Measurements from ENCODE around the gene LITAF.

The LITAF gene

DNA sequence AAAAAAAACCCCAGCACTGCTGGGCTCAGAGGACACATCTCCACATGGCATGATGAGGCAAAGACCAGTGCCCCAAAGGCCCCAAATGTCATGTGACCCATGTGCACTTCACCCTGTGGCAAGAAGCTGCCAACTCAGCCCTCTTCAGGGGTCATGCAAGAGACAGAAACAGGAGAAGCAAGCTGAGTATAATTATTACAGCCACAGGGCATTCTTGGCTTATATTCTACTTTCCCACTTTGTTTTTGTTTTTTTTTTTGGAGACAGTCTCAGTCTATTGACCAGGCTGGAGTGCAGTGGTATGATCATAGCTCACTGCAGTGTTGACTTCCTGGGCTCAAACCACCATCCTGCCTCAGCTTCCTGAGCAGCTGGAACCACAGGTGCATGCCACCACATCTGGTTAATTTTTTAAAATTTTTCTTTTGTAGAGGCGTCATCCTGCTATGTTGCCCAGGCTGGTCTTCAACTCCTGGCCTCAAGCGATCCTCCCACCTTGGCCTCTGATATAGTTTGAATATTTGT is 32.7 kb upstream of the LITAF start:
- Histone ChIP-seq H3K27me3 (no peaks in the 10 kb centered on the region), H3K4me1 (no peaks in the 10 kb centered on the region), H3K4me3 (ENCODE audit: low read depth, low read length) (no peak overlapping the region), H3K36me3 (no peaks in the 10 kb centered on the region), H3K9me3 (no peaks in the 10 kb centered on the region)
- TF ChIP-seq CTCF (IDR thresholded peaks at IDR 0.05; ENCODE audit: low read depth, low read length) = no peak
- DNase-seq = no peak

GRCh38 chr16:11618107-11618717 is 31.5 kb upstream of the LITAF start:
- peak overlapping the region; percentile 27 for H3K4me3 ChIP-seq (ENCODE audit: low read depth, low read length)
- no peaks in the 10 kb centered on the region for H3K4me1 ChIP-seq
- no peak for TF ChIP-seq CTCF (IDR thresholded peaks at IDR 0.05; ENCODE audit: low read depth, low read length)

DNA sequence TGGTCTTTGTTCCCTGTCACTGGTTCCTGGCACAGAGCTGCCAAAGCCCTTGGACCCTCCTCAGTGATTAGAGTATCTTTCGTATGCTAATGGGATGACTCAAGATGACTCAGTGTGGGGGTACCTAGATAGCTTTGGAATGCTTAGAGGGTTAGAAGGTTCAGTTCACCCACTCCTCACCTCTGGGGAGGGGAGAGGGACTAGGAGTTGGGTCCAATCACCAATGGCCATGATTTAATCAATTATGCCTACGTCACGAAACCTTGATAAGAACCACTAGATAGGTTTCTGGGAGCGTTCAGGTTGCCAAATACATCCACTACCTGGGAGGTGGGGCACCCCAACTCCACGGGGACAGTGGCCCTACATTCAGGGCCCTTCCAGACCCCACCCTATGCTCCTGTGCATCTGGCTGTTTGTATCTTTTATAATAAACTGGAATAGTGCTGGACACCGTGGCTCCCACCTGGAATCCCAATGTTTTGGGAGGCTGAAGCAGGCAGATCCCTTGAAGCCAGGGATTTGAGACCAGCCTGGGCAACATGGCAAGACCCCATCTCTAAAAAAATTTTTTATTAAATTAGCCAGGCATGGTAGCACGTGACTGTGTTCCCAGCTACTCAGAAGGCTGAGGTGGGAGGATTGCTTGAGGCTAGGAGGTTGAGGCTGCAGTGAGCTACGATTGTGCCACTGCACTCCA is 29.2 kb upstream of the LITAF start:
- TF ChIP-seq CTCF (IDR thresholded peaks at IDR 0.05; ENCODE audit: low read depth, low read length) = no peak
- Histone ChIP-seq H3K36me3 (no peaks in the 10 kb centered on the region), H3K4me1 (no peaks in the 10 kb centered on the region), H3K4me3 (ENCODE audit: low read depth, low read length) (no peak overlapping the region), H3K9me3 (no peaks in the 10 kb centered on the region), H3K27me3 (no peaks in the 10 kb centered on the region)
- no peak for DNase-seq

More at GRCh38 chr16:11618107-11618717, 31.5 kb upstream of the LITAF start:
- no peaks in the 10 kb centered on the region for H3K27me3 ChIP-seq
- H3K9me3 ChIP-seq = no peaks in the 10 kb centered on the region
- DNase-seq = no peak
- H3K36me3 ChIP-seq = no peaks in the 10 kb centered on the region

DNA sequence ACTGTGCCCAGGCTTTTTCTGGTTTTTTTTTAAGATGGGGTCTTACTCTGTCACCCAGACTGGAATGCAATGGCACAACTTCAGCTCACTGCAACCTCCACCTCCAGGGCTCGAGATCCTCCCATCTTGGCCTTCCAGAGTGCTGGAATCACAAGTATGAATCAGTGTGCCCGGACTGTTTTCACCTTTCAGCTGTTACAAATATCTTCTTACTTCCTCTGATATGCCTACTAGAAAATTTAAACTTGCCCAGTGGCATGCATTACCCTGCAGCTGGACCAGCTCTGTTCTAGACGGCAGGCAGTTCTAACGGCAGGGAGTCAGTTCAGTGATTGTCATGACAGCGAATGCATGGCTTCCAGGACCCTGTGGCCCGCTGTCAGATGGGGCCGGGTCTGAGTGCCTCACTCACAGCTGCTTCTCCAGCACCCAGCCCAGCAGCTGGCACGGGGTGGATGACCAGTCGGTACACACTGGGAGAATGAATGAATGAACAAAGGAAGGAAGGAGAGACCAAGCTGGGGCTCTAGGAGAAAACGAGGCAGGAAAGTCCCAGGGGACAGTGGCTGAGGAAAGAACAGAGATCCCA is 28.0 kb upstream of the LITAF start:
- no peaks in the 10 kb centered on the region for H3K4me1 ChIP-seq
- no peak for DNase-seq
- H3K9me3 ChIP-seq = no peaks in the 10 kb centered on the region
- no peaks in the 10 kb centered on the region for H3K36me3 ChIP-seq
- TF ChIP-seq CTCF (IDR thresholded peaks at IDR 0.05; ENCODE audit: low read depth, low read length) = no peak
- H3K4me3 ChIP-seq (ENCODE audit: low read depth, low read length) = no peak overlapping the region
- no peaks in the 10 kb centered on the region for H3K27me3 ChIP-seq

- H3K9me3 ChIP-seq = no peaks in the 10 kb centered on the region
- DNase-seq = no peak
- H3K4me3 ChIP-seq (ENCODE audit: low read depth, low read length) = no peak overlapping the region
- no peaks in the 10 kb centered on the region for H3K27me3 ChIP-seq
- H3K4me1 ChIP-seq = no peaks in the 10 kb centered on the region
- no peak for TF ChIP-seq CTCF (IDR thresholded peaks at IDR 0.05; ENCODE audit: low read depth, low read length)
- H3K36me3 ChIP-seq = no peaks in the 10 kb centered on the region
Observed at GRCh38 chr16:11613381-11614303, 26.9 kb upstream of the LITAF start.

Data from BE2C (cell line).